ENCODE data around the gene APP.
A peak's percentile ranks its signal among the peaks of the same experiment; 100 is the strongest.

The APP gene

DNA sequence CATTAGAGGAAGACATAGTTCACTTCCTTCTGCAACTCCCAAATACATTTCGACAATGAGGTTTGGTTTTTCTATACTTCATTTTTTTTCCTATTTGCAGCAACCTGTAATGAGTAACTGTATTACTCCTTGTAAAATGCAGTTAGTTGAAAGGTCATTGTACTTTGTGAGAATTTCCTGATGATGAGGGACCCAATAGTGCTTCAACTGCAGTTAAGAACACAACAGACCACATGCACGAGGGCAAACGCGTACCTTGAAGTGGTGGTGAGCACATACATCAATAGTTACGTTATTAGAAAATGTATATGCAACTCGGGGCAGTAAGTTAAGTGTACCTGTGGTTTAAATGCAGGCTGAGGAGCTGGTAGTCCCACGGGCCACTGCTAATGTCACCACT, 264.0 kb downstream of the APP start:
- H3K9me3 Mint-ChIP-seq, result no peaks in the 10 kb centered on the region
- TF ChIP-seq, protein P1, sequence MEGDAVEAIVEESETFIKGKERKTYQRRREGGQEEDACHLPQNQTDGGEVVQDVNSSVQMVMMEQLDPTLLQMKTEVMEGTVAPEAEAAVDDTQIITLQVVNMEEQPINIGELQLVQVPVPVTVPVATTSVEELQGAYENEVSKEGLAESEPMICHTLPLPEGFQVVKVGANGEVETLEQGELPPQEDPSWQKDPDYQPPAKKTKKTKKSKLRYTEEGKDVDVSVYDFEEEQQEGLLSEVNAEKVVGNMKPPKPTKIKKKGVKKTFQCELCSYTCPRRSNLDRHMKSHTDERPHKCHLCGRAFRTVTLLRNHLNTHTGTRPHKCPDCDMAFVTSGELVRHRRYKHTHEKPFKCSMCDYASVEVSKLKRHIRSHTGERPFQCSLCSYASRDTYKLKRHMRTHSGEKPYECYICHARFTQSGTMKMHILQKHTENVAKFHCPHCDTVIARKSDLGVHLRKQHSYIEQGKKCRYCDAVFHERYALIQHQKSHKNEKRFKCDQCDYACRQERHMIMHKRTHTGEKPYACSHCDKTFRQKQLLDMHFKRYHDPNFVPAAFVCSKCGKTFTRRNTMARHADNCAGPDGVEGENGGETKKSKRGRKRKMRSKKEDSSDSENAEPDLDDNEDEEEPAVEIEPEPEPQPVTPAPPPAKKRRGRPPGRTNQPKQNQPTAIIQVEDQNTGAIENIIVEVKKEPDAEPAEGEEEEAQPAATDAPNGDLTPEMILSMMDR (IDR thresholded peaks at IDR 0.05), result no peak
- H3K27ac Mint-ChIP-seq, result no peak overlapping the region
- no peak overlapping the region for H3K4me3 Mint-ChIP-seq
- peaks cover 66% of the 10 kb centered on the region for H3K36me3 Mint-ChIP-seq (ENCODE audit: low read depth)
- no peak for DNase-seq
- H3K4me1 Mint-ChIP-seq, result peaks cover 5% of the 10 kb centered on the region
- no peaks in the 10 kb centered on the region for H3K27me3 Mint-ChIP-seq (ENCODE audit: low read depth, poor library complexity)

DNA sequence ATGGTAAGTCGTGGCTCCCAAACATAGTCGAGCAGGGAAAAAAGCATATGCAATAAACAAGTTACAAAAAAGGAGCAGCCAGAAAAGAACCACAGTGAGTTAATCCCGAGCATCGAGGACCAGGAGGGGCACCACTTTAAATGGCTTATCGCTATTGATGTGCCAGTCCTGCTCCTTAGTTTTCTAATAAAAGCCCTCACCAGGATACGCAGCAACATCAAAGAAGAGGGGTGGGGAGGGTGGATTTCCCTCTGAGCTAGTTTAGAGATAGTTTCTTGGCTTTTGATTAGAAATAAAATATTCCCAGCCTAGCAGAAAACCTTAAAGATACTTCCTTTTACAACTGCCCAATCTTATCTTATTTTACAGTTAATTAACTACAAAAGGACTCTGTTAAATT, 265.4 kb downstream of the APP start:
- no peaks in the 10 kb centered on the region for H3K27me3 Mint-ChIP-seq (ENCODE audit: low read depth, poor library complexity)
- H3K36me3 Mint-ChIP-seq (ENCODE audit: low read depth), result peaks cover 60% of the 10 kb centered on the region
- TF ChIP-seq, protein P1 (IDR thresholded peaks at IDR 0.05), result no peak
- H3K9me3 Mint-ChIP-seq, result no peaks in the 10 kb centered on the region
- peaks cover 5% of the 10 kb centered on the region for H3K4me1 Mint-ChIP-seq
- peak overlapping the region; percentile 73 for H3K27ac Mint-ChIP-seq
- H3K4me3 Mint-ChIP-seq, result no peak overlapping the region
- no peak for DNase-seq

DNA sequence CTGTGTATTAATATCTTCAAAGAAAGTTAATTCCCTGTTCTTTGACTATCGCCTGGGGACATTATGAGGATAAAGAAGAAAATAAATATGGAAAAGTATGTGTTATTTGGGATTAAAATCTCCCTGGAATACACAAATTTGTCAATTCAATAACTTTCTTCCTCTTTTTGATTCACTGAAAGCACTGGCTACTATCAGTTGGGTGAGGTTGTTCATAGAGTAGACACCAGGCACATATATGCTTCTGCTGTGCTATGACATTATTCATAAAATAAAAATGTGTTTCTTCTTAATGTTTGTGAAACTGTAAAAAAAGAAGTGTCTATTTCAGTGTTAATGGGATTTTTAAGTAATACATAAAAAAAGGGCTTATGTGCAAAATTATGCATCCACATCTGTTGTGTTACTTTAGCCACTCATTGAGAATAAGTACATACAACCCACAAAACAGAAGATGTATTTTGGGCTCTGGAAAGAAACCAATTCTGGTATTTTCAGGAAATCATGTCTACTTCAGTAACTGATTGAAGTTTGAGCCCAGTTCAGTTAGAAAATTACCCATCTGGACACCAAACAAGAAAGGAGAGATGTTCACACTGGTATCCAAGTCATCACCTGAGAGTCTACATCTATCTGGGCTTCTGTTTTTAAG, 266.4 kb downstream of the APP start:
- no peak for DNase-seq
- TF ChIP-seq, protein P1 (IDR thresholded peaks at IDR 0.05), result no peak
- Mint-ChIP-seq H3K27ac (peak overlapping the region; percentile 45), H3K9me3 (no peaks in the 10 kb centered on the region), H3K27me3 (ENCODE audit: low read depth, poor library complexity) (no peaks in the 10 kb centered on the region), H3K4me1 (peaks cover 6% of the 10 kb centered on the region), H3K4me3 (no peak overlapping the region), H3K36me3 (ENCODE audit: low read depth) (peaks cover 62% of the 10 kb centered on the region)

DNA sequence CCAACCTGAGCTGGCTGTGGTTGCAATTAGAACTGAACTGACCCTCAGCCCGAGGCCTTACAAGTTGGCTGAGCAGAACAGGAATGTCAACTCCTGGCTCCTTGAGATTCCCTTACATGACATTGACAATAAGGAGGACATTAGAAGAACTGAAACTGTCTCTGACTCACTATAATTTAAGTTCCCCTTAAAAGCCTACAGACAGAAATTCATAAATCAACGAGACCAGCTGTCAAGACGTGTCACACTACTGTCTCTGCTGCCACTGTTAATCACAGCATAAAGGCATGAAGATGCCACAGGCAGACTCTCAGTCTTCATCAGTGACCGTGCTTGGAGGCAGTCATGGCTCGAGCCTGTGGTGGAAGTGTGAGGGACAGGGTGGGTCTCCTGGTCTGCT, 267.0 kb downstream of the APP start:
- Mint-ChIP-seq H3K27me3 (ENCODE audit: low read depth, poor library complexity) (no peaks in the 10 kb centered on the region), H3K9me3 (no peaks in the 10 kb centered on the region), H3K36me3 (ENCODE audit: low read depth) (peaks cover 65% of the 10 kb centered on the region), H3K4me3 (no peak overlapping the region), H3K4me1 (peaks cover 12% of the 10 kb centered on the region), H3K27ac (peak overlapping the region; percentile 45)
- no peak for DNase-seq
- TF ChIP-seq, protein P1 (IDR thresholded peaks at IDR 0.05), result no peak

DNA sequence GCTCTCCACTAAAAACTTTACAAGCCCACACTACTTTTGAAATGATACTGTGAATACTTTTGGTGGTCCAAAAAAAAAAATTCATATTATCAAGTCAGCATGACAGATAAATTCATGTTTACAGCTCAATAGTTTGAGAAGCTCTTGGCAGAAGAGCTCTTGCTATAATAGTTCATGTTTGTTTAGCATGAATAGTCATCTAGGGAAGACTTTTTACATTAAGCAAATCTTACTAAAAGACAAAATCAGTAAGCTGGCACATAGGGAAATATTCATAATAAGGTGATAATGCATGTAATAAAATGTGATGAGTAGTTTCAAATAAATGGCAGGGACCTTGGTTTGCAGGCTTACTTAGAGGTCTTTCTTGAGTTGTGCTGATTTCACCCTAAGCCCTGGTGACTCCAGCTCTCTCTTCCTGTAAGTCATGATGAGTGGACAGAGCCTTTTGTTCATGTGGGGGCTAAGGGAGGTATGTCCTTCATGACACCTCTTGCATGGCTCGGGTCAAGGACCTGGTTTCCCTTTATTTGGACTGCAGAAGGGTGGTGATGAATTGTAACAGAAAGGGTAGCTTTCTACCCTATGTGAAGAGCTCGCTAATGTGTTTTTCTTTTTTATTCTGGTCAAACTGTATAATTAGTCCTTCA, 269.1 kb downstream of the APP start:
- TF ChIP-seq, protein P1 (IDR thresholded peaks at IDR 0.05), result no peak
- Mint-ChIP-seq H3K27ac (no peak overlapping the region), H3K4me1 (peaks cover 14% of the 10 kb centered on the region), H3K9me3 (peaks cover 1% of the 10 kb centered on the region), H3K4me3 (no peak overlapping the region), H3K36me3 (ENCODE audit: low read depth) (peaks cover 75% of the 10 kb centered on the region), H3K27me3 (ENCODE audit: low read depth, poor library complexity) (no peaks in the 10 kb centered on the region)
- DNase-seq, result no peak

DNA sequence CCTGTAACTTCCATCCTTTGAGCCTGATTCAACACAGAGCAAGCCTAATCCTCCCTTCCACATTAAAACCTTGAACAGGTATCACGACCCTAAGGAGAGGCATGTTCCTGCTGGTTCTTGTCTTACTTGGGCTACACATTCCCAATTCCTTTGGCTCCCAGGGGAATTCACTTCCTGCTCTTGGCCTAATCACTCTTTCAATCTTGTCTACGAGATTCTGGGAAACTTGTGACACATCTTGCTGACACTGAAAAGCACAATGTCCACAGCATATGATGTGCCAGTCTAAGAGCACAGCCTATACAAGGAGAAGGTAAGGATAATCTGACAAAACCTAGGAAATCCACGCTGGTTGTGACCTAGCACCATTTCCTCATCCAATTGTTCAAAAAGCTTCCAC, 271.9 kb downstream of the APP start:
- no peak overlapping the region for H3K4me3 Mint-ChIP-seq
- H3K36me3 Mint-ChIP-seq (ENCODE audit: low read depth), result peaks cover 85% of the 10 kb centered on the region

More for the DNA sequence above, 271.9 kb downstream of the APP start:
- Mint-ChIP-seq H3K4me1 (peaks cover 11% of the 10 kb centered on the region), H3K9me3 (peaks cover 24% of the 10 kb centered on the region), H3K27ac (peak overlapping the region; percentile 86), H3K27me3 (ENCODE audit: low read depth, poor library complexity) (no peaks in the 10 kb centered on the region)
- TF ChIP-seq, protein P1 (IDR thresholded peaks at IDR 0.05), result no peak
- DNase-seq, result no peak

Data from nephron progenitor cell (in vitro differentiated cells).